ENCODE results near the gene FTSJ3.

DNA sequence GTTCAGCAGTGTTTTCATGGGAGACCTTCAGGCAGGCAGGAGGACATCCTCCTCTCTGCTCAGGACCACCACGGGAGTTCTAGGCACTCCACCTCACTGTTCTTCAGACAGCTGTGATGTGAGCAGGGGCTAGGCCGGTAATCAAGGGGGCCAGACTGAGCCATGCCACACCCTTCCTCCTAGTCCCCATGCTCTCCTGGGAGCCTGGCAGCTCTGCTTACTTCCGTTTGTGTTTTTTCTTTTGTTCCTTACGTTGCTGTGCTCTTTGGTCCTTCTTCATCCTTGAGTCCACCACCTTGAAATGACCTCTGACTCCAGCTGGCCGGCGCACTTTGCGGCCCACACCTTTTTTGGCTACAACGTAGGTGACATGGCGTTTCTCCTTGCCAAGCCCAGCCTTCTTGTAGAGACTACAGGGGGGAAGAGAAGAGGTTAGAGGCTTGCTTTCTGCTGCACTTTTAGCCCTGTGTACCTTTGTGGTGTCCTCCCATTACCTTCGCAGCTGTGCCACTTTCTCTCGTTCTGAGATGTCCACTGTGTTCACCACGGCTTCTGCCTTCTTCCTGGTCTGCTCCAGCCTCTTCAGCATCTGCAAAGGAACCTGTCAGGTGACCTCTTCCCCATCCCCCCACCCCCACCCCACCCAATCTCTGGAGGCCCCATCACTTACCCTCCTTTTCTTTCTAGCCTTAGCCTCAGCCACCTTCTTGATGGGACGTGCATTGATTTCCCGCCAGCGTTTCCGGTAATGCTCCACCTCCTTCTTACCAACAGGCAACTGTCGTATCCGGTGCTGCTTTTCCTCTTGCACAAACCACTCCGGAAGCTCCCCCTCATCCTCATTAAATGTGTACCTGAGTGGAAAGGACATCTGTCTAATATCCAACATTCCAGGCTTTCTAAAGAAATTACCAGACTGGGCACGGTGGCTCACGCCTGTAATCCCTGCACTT lies 7.6 kb downstream of the FTSJ3 start:
- no peak for TF ChIP-seq POLR2A (IDR thresholded peaks at IDR 0.05)
- TF ChIP-seq, protein P1, sequence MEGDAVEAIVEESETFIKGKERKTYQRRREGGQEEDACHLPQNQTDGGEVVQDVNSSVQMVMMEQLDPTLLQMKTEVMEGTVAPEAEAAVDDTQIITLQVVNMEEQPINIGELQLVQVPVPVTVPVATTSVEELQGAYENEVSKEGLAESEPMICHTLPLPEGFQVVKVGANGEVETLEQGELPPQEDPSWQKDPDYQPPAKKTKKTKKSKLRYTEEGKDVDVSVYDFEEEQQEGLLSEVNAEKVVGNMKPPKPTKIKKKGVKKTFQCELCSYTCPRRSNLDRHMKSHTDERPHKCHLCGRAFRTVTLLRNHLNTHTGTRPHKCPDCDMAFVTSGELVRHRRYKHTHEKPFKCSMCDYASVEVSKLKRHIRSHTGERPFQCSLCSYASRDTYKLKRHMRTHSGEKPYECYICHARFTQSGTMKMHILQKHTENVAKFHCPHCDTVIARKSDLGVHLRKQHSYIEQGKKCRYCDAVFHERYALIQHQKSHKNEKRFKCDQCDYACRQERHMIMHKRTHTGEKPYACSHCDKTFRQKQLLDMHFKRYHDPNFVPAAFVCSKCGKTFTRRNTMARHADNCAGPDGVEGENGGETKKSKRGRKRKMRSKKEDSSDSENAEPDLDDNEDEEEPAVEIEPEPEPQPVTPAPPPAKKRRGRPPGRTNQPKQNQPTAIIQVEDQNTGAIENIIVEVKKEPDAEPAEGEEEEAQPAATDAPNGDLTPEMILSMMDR (IDR thresholded peaks at IDR 0.05): no peak
